Measurements from ENCODE around the gene TMPRSS6.
A peak's percentile ranks its signal among the peaks of the same experiment; 100 is the strongest.

TMPRSS6 gene

GRCh38 chr22:37082251-37082873 lies 27.2 kb downstream of the TMPRSS6 start:
- Histone ChIP-seq H3K79me1 (ENCODE audit: low read length) (no peaks in the 10 kb centered on the region), H3K27me3 (ENCODE audit: insufficient read depth, low read length, poor library complexity) (no peaks in the 10 kb centered on the region), H3K18ac (ENCODE audit: low read length) (no peak overlapping the region), H3K4me2 (ENCODE audit: low read length) (no peak overlapping the region), H3K36me3 (ENCODE audit: control insufficient read depth, insufficient read depth, low read length) (no peaks in the 10 kb centered on the region), H4K5ac (ENCODE audit: low read length) (no peak overlapping the region), H2BK15ac (replicated peaks; ENCODE audit: low read depth) (no peak overlapping the region), H3K9ac (ENCODE audit: low read length) (no peak overlapping the region), H3K23ac (ENCODE audit: low read length) (no peak overlapping the region), H2BK5ac (ENCODE audit: low read length) (no peak overlapping the region), H3K27ac (ENCODE audit: low read depth, low read length) (no peak overlapping the region), H3K4me1 (ENCODE audit: control insufficient read depth, low read depth, low read length) (no peaks in the 10 kb centered on the region), H3K4ac (ENCODE audit: low read depth, low read length) (no peak overlapping the region), H3K79me2 (ENCODE audit: control insufficient read depth, insufficient read depth, low read length) (no peaks in the 10 kb centered on the region), H3K56ac (ENCODE audit: low read length) (no peak overlapping the region), H3K4me3 (ENCODE audit: low read length) (no peak overlapping the region), H2AK5ac (ENCODE audit: low read length) (no peak overlapping the region), H4K8ac (ENCODE audit: low read depth, low read length) (no peak overlapping the region), H2BK120ac (ENCODE audit: low read depth, low read length) (no peak overlapping the region)
- no CpG with 5 or more reads among the region's 10 CpGs for WGBS (ENCODE audit: extremely low coverage, insufficient coverage, low lambda C conversion rate)
- no peak for DNase-seq

DNA sequence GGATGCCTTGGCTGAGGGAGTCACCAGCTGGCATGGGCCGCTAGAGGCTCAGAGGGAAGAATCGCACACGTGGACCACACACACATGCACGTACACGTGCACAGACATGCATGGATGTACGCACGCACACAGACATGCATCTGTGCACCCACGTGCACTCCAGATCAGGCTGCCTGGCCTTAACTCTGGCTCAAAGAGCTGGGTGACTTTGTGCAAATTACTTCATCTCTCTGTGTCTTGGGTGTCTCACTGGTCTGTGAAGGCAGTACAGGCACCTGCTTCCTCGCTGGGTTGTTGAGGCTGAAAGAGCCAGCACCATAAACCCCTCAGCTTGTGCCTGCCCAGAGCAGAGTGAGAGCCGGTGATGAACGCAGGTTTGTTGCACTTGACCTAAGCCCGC lies 28.7 kb downstream of the TMPRSS6 start:
- no peak overlapping the region for H3K56ac ChIP-seq (ENCODE audit: low read length)
- no peak overlapping the region for H3K9ac ChIP-seq (ENCODE audit: low read length)
- no peaks in the 10 kb centered on the region for H3K36me3 ChIP-seq (ENCODE audit: control insufficient read depth, insufficient read depth, low read length)
- no peak overlapping the region for H2BK120ac ChIP-seq (ENCODE audit: low read depth, low read length)
- H4K8ac ChIP-seq (ENCODE audit: low read depth, low read length): no peak overlapping the region
- no peaks in the 10 kb centered on the region for H3K79me2 ChIP-seq (ENCODE audit: control insufficient read depth, insufficient read depth, low read length)
- no peaks in the 10 kb centered on the region for H3K79me1 ChIP-seq (ENCODE audit: low read length)
- H2AK5ac ChIP-seq (ENCODE audit: low read length): no peak overlapping the region
- H3K4me1 ChIP-seq (ENCODE audit: control insufficient read depth, low read depth, low read length): no peaks in the 10 kb centered on the region
- no peak overlapping the region for H3K4me3 ChIP-seq (ENCODE audit: low read length)
- no peak overlapping the region for H2BK15ac ChIP-seq (replicated peaks; ENCODE audit: low read depth)
- no peak overlapping the region for H2BK5ac ChIP-seq (ENCODE audit: low read length)
- no peak overlapping the region for H4K5ac ChIP-seq (ENCODE audit: low read length)
- H3K23ac ChIP-seq (ENCODE audit: low read length): no peak overlapping the region
- H3K27me3 ChIP-seq (ENCODE audit: insufficient read depth, low read length, poor library complexity): no peaks in the 10 kb centered on the region
- no peak overlapping the region for H3K4me2 ChIP-seq (ENCODE audit: low read length)
- no peak overlapping the region for H3K4ac ChIP-seq (ENCODE audit: low read depth, low read length)
- DNase-seq: no peak
- WGBS (ENCODE audit: extremely low coverage, insufficient coverage, low lambda C conversion rate): no CpG with 5 or more reads among the region's 12 CpGs
- H3K18ac ChIP-seq (ENCODE audit: low read length): no peak overlapping the region
- no peak overlapping the region for H3K27ac ChIP-seq (ENCODE audit: low read depth, low read length)

DNA sequence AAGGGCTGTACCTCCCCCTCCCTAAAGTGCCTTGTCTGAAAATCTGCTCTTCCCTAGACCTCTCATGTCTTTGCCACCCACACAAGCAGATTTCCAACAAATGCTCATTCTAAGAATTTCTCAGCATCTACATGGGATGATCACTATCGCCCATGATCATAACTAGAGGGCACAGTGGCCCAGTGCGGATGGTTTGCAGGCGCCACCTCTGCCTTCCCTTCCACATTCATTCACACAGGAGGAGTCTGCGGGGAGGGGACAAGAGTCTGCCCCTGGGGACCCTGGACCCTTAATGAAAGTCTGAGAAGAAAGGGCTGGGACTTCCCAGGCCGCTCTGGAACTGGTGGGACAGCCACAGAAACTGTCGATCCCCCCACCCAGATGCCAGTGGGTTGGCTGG lies 29.1 kb downstream of the TMPRSS6 start:
- Histone ChIP-seq H4K5ac (ENCODE audit: low read length) (no peak overlapping the region), H3K4me2 (ENCODE audit: low read length) (no peak overlapping the region), H3K4me1 (ENCODE audit: control insufficient read depth, low read depth, low read length) (no peaks in the 10 kb centered on the region), H2BK120ac (ENCODE audit: low read depth, low read length) (no peak overlapping the region), H3K9ac (ENCODE audit: low read length) (no peak overlapping the region), H3K79me2 (ENCODE audit: control insufficient read depth, insufficient read depth, low read length) (no peaks in the 10 kb centered on the region), H4K8ac (ENCODE audit: low read depth, low read length) (no peak overlapping the region), H3K79me1 (ENCODE audit: low read length) (no peaks in the 10 kb centered on the region), H3K36me3 (ENCODE audit: control insufficient read depth, insufficient read depth, low read length) (no peaks in the 10 kb centered on the region), H3K56ac (ENCODE audit: low read length) (no peak overlapping the region), H3K4me3 (ENCODE audit: low read length) (no peak overlapping the region), H3K27me3 (ENCODE audit: insufficient read depth, low read length, poor library complexity) (no peaks in the 10 kb centered on the region), H3K4ac (ENCODE audit: low read depth, low read length) (no peak overlapping the region), H3K23ac (ENCODE audit: low read length) (no peak overlapping the region), H2BK5ac (ENCODE audit: low read length) (no peak overlapping the region), H2BK15ac (replicated peaks; ENCODE audit: low read depth) (no peak overlapping the region), H2AK5ac (ENCODE audit: low read length) (no peak overlapping the region), H3K18ac (ENCODE audit: low read length) (no peak overlapping the region), H3K27ac (ENCODE audit: low read depth, low read length) (no peak overlapping the region)
- WGBS (ENCODE audit: extremely low coverage, insufficient coverage, low lambda C conversion rate): no CpG with 5 or more reads among the region's 6 CpGs
- no peak for DNase-seq

DNA sequence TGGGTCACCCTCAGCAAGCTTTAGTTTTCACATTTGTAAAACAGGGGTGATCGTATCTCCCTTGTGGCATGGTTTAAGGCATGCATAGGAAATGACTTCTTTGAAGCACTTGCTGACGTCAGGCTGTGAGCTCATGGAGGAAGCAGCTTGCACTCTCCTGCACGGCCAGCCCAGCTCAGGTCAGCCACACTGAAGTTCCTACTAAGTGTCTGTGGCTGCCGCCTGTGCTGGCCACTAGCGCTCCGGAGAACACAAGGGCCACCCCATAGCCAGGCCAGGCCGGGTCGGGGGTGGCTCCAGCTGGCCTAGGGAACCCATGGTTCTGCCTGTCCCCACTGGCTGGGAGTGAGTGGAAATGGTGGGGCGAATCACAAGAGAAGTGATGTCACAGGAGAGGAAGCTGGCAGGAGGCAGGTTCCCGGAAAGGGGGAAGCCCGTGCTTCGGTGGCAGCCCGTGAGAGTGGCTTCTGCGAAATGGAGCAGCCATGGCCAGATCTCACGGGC lies 29.8 kb downstream of the TMPRSS6 start:
- no peak overlapping the region for H2BK5ac ChIP-seq (ENCODE audit: low read length)
- WGBS (ENCODE audit: extremely low coverage, insufficient coverage, low lambda C conversion rate): no CpG with 5 or more reads among the region's 15 CpGs
- H3K79me1 ChIP-seq (ENCODE audit: low read length): no peaks in the 10 kb centered on the region
- no peak overlapping the region for H4K8ac ChIP-seq (ENCODE audit: low read depth, low read length)
- no peaks in the 10 kb centered on the region for H3K27me3 ChIP-seq (ENCODE audit: insufficient read depth, low read length, poor library complexity)
- no peak overlapping the region for H3K4me3 ChIP-seq (ENCODE audit: low read length)
- H2AK5ac ChIP-seq (ENCODE audit: low read length): no peak overlapping the region
- H3K4ac ChIP-seq (ENCODE audit: low read depth, low read length): no peak overlapping the region
- H2BK120ac ChIP-seq (ENCODE audit: low read depth, low read length): no peak overlapping the region
- H3K9ac ChIP-seq (ENCODE audit: low read length): no peak overlapping the region
- H3K56ac ChIP-seq (ENCODE audit: low read length): no peak overlapping the region
- DNase-seq: peak; percentile 67
- no peak overlapping the region for H3K4me2 ChIP-seq (ENCODE audit: low read length)
- H2BK15ac ChIP-seq (replicated peaks; ENCODE audit: low read depth): no peak overlapping the region
- H3K36me3 ChIP-seq (ENCODE audit: control insufficient read depth, insufficient read depth, low read length): no peaks in the 10 kb centered on the region
- no peak overlapping the region for H3K18ac ChIP-seq (ENCODE audit: low read length)
- no peaks in the 10 kb centered on the region for H3K79me2 ChIP-seq (ENCODE audit: control insufficient read depth, insufficient read depth, low read length)
- H4K5ac ChIP-seq (ENCODE audit: low read length): no peak overlapping the region
- no peak overlapping the region for H3K23ac ChIP-seq (ENCODE audit: low read length)
- H3K4me1 ChIP-seq (ENCODE audit: control insufficient read depth, low read depth, low read length): no peaks in the 10 kb centered on the region
- no peak overlapping the region for H3K27ac ChIP-seq (ENCODE audit: low read depth, low read length)

- H3K4ac ChIP-seq (ENCODE audit: low read depth, low read length): no peak overlapping the region
- H3K9ac ChIP-seq (ENCODE audit: low read length): no peak overlapping the region
- no peaks in the 10 kb centered on the region for H3K79me1 ChIP-seq (ENCODE audit: low read length)
- H3K56ac ChIP-seq (ENCODE audit: low read length): no peak overlapping the region
- H4K8ac ChIP-seq (ENCODE audit: low read depth, low read length): no peak overlapping the region
- H3K18ac ChIP-seq (ENCODE audit: low read length): no peak overlapping the region
- no peak overlapping the region for H4K5ac ChIP-seq (ENCODE audit: low read length)
- no peak overlapping the region for H3K4me2 ChIP-seq (ENCODE audit: low read length)
- WGBS (ENCODE audit: extremely low coverage, insufficient coverage, low lambda C conversion rate): no CpG with 5 or more reads among the region's 5 CpGs
- no peak overlapping the region for H3K27ac ChIP-seq (ENCODE audit: low read depth, low read length)
- H2BK120ac ChIP-seq (ENCODE audit: low read depth, low read length): no peak overlapping the region
- no peaks in the 10 kb centered on the region for H3K27me3 ChIP-seq (ENCODE audit: insufficient read depth, low read length, poor library complexity)
- no peaks in the 10 kb centered on the region for H3K79me2 ChIP-seq (ENCODE audit: control insufficient read depth, insufficient read depth, low read length)
- no peaks in the 10 kb centered on the region for H3K4me1 ChIP-seq (ENCODE audit: control insufficient read depth, low read depth, low read length)
- H3K23ac ChIP-seq (ENCODE audit: low read length): no peak overlapping the region
- DNase-seq: no peak
- no peak overlapping the region for H2BK15ac ChIP-seq (replicated peaks; ENCODE audit: low read depth)
- no peak overlapping the region for H2BK5ac ChIP-seq (ENCODE audit: low read length)
- no peaks in the 10 kb centered on the region for H3K36me3 ChIP-seq (ENCODE audit: control insufficient read depth, insufficient read depth, low read length)
- no peak overlapping the region for H2AK5ac ChIP-seq (ENCODE audit: low read length)
- no peak overlapping the region for H3K4me3 ChIP-seq (ENCODE audit: low read length)
Measured at GRCh38 chr22:37079158-37079557, 30.4 kb downstream of the TMPRSS6 start.
